ENCODE data around the gene GAB3. TPM values are rescaled to one million over a fixed set of nuclear protein-coding genes. Genes with fewer than 3 reads are reported as not detected.

The GAB3 gene
- total RNA-seq, 1 experiment from 2014 or later, result 0.72 TPM

- TF ChIP-seq STAT6 (CRISPR knock-in tag; conservative IDR thresholded peaks at IDR 0.05; ENCODE audit: low read depth) (no peak), NR1H2 (CRISPR knock-in tag; IDR thresholded peaks at IDR 0.05) (no peak), NFE2L1 (CRISPR knock-in tag; IDR thresholded peaks at IDR 0.05) (no peak), ZNF425 (CRISPR knock-in tag; conservative IDR thresholded peaks at IDR 0.05) (no peak), IRF1 (CRISPR knock-in tag; IDR thresholded peaks at IDR 0.05) (no peak), KAT7 (CRISPR knock-in tag; IDR thresholded peaks at IDR 0.05; ENCODE audit: borderline replicate concordance) (no peak), NR3C1 (CRISPR knock-in tag; conservative IDR thresholded peaks at IDR 0.05; ENCODE audit: low read depth) (no peak), GRHL2 (CRISPR knock-in tag; IDR thresholded peaks at IDR 0.05; ENCODE audit: insufficient replicate concordance, severe bottlenecking) (no peak), ZNF416 (CRISPR knock-in tag; IDR thresholded peaks at IDR 0.05) (no peak), SMAD4 (CRISPR knock-in tag; IDR thresholded peaks at IDR 0.05) (no peak)
Measured at GRCh38 chrX:154698630-154699248, 52.1 kb downstream of the GAB3 start (continued).

GRCh38 chrX:154696676-154697045, 54.2 kb downstream of the GAB3 start:
- peaks cover 15% of the 10 kb centered on the region for H3K4me1 Mint-ChIP-seq
- H3K36me3 Mint-ChIP-seq, result no peaks in the 10 kb centered on the region
- no peak overlapping the region for H3K27ac Mint-ChIP-seq
- ATAC-seq (no peak), DNase-seq (ENCODE audit: low spot score) (no peak)
- no peak overlapping the region for H3K4me3 Mint-ChIP-seq
- POLR2A ChIA-PET, result no interaction called here
- H3K9me3 Mint-ChIP-seq, result peaks cover 2% of the 10 kb centered on the region; the same call in 1 of the 2 replicates
- CTCF ChIA-PET, result interaction anchor here (1.0 kb wide), 1 partner anchor 17 kb away, joined by 4 read pairs; no protein-coding TSS in a partner anchor
- H3K27me3 Mint-ChIP-seq (ENCODE audit: low read depth), result no peaks in the 10 kb centered on the region; the same call in 1 of the 2 replicates
- TF ChIP-seq NFYB (CRISPR knock-in tag; conservative IDR thresholded peaks at IDR 0.05; ENCODE audit: low read depth), result no peak

- no peak overlapping the region for H3K27ac Mint-ChIP-seq
- H3K4me1 Mint-ChIP-seq, result peaks cover 15% of the 10 kb centered on the region
- H3K4me3 Mint-ChIP-seq, result no peak overlapping the region
- ChIA-PET POLR2A (no interaction called here), CTCF (interaction anchor here (1.0 kb wide), 1 partner anchor 17 kb away, joined by 4 read pairs; no protein-coding TSS in a partner anchor)
- H3K27me3 Mint-ChIP-seq (ENCODE audit: low read depth), result no peaks in the 10 kb centered on the region; the same call in 1 of the 2 replicates
- no peak for ATAC-seq
- peaks cover 5% of the 10 kb centered on the region; the same call in 1 of the 2 replicates for H3K9me3 Mint-ChIP-seq
- no peak for DNase-seq (ENCODE audit: low spot score)
- H3K36me3 Mint-ChIP-seq, result no peaks in the 10 kb centered on the region
- TF ChIP-seq AR (CRISPR knock-in tag; IDR thresholded peaks at IDR 0.05) (no peak), ZNF219 (CRISPR knock-in tag; IDR thresholded peaks at IDR 0.05; ENCODE audit: borderline replicate concordance) (no peak), MLX (CRISPR knock-in tag; IDR thresholded peaks at IDR 0.05) (no peak), GRHL2 (CRISPR knock-in tag; IDR thresholded peaks at IDR 0.05; ENCODE audit: insufficient replicate concordance, severe bottlenecking) (no peak)
Measured at GRCh38 chrX:154695911-154696675, 54.8 kb downstream of the GAB3 start.

Data from WTC11 (cell line).